AG10803 (cell line): Measurements from ENCODE around the gene YTHDF2.
"Not testable (repeated sequence)": the region's sequence is repeated elsewhere in the genome, so short reads cannot be mapped to it uniquely, and the experiment has no call there.

Source experiments
- DNase-seq: peaks from one replicate; pipeline ENCODE4 v3.0.0; 2010; ENCODE audit warnings: low read depth
- H3K4me3 ChIP-seq: 2 replicates; pipeline ENCODE4 v1.5.1; 2011; ENCODE audit warnings: mild to moderate bottlenecking, low read length, control low read depth
- TF ChIP-seq, protein P1 (sequence below): conservative IDR thresholded peaks from 2 replicates; pipeline ENCODE4 v1.5.1; 2011; ENCODE audit warnings: mild to moderate bottlenecking, low read length, control low read depth, inconsistent platforms

The YTHDF2 gene

DNA sequence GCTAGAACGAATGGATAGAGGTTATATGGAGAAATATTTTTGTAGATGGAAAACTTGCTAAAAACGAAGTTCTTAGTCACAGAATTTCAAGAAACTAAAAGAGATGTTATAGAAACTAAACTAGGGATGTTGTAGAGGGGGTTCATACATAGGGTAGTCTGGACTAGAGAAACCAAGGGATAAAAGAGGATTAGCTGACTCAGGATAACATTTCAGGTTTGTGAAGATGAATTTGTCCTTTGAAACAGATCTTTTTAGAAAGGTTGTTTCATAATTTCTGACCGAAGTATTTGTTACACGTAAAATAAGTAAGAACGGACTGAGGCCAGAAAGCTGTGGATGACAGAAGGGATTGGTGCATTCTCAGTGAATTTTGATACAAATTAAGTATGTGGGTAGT lies 13.6 kb downstream of the YTHDF2 start:
- H3K4me3 ChIP-seq = no peak overlapping the region
- TF ChIP-seq, protein P1, sequence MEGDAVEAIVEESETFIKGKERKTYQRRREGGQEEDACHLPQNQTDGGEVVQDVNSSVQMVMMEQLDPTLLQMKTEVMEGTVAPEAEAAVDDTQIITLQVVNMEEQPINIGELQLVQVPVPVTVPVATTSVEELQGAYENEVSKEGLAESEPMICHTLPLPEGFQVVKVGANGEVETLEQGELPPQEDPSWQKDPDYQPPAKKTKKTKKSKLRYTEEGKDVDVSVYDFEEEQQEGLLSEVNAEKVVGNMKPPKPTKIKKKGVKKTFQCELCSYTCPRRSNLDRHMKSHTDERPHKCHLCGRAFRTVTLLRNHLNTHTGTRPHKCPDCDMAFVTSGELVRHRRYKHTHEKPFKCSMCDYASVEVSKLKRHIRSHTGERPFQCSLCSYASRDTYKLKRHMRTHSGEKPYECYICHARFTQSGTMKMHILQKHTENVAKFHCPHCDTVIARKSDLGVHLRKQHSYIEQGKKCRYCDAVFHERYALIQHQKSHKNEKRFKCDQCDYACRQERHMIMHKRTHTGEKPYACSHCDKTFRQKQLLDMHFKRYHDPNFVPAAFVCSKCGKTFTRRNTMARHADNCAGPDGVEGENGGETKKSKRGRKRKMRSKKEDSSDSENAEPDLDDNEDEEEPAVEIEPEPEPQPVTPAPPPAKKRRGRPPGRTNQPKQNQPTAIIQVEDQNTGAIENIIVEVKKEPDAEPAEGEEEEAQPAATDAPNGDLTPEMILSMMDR = no peak
- no peak for DNase-seq

DNA sequence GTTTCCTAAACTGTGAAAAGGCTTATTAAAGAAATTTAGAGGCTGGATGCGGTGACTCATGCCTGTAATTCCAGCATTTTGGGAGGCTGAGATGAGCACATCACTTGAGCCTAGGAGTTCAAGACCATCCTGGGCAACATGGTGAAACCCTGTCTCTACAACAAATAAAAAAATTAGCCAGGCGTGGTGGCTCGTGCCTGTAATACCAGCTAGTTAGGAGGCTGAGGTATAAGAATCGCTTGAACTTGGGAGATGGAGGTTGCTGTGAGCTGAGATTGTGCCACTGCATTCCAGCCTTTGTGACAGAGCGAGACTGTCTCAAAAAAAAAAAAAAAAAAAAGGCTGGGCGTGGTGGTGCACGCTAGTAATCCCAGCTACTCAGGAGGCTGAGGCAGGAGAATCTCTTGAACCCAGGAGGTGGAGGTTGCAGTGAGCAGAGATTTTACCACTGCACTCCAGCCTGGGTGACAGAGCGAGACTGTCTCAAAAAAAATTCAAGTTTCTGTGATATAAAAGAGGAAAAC lies 14.1 kb downstream of the YTHDF2 start:
- DNase-seq, H3K4me3 ChIP-seq: not testable (repeated sequence)

DNA sequence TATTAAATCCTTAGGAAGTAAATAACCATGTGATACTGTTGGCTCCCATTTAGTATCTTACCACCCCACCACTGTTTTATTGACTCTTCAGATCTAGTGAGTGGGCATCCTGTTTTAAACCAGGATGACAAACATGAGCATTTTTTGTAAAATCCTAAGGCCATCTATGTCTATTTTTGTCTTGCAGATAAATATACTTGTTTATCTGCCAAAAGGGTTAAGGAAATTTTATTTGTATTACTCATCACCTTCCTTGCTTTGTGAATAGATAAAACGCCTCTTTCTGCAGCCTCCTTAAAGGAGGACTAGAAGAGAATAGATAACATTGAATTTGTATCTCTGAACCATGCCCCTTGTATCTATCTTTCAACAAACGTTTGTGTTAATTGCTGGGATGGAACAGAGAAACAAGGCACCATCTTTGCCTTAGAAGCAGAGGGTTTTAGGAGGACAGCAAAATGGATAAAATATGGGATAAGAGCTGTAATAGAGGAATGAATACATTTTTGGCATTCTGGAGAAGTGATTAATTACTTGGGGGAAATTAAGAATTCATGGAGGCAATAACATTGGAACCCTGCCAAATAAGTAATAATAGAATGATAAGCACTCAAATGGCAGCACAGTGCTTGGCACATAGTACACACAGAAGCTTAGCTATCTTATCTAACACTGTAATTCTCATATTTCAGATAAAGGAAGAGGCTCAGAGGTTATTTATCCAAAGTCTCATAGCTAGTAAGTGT lies 14.7 kb downstream of the YTHDF2 start:
- H3K4me3 ChIP-seq = no peak overlapping the region

GRCh38 chr1:28755701-28756100 lies 19.0 kb downstream of the YTHDF2 start:
- TF ChIP-seq, protein P1 = no peak
- peak; percentile 66 for DNase-seq
- H3K4me3 ChIP-seq = no peak overlapping the region

More for the DNA sequence above, 14.7 kb downstream of the YTHDF2 start:
- TF ChIP-seq, protein P1 = no peak
- DNase-seq = peak; percentile 71

DNA sequence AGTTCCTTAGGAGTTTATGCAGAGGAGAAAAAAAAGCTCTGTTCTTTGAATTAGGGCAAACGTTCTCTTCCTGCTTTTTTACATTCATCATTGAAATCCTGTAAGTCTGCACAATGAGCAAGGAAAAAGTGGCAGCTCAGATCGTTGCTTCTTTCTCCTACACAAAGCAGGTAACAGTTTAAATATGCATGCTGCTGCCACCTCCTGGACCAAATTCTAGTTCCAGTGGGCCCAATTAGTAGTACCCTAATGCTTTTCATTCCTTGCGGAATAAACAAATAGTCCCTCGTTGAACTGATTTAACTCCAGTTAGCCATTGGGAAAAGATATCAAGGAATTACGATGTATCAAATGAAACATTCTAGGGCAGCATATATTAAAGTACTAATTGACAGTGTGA lies 20.1 kb downstream of the YTHDF2 start:
- no peak overlapping the region for H3K4me3 ChIP-seq
- TF ChIP-seq, protein P1 = peak; percentile 24; the same call in 1 of the 2 replicates
- no peak for DNase-seq

DNA sequence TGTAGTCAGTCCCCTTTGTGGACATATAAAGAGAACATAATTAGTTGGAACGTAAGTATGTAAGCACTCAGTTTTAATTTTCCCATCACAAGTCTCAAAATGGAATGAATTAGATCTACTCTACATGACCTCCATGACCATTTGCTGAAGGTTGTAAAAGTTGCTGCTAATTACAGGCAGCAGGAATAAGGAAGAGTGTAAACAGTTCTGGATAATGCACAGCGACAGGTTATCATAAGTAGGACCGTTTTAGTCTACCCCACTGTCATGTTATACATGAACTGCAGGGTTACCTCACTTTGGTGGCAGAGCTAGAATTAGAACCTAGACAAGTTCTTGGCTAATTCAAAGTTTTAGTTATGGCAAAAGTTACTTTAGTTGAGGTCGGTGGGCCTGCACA lies 21.7 kb downstream of the YTHDF2 start:
- H3K4me3 ChIP-seq = no peak overlapping the region
- no peak for DNase-seq

GRCh38 chr1:28759257-28759656 lies 22.5 kb downstream of the YTHDF2 start:
- DNase-seq = no peak
- TF ChIP-seq, protein P1 = no peak
- no peak overlapping the region for H3K4me3 ChIP-seq

More for the DNA sequence above, 21.7 kb downstream of the YTHDF2 start:
- TF ChIP-seq, protein P1 = no peak
